Occipital lobe (tissue), 2 donors: ENCODE measurements around the gene PAX7. TPM values are rescaled to one million over a fixed set of nuclear protein-coding genes. Genes with fewer than 3 reads are reported as not detected.
"Not testable (repeated sequence)": the region's sequence is repeated elsewhere in the genome, so short reads cannot be mapped to it uniquely, and the experiment has no call there.

Experiments used
- DNase-seq: peaks from one replicate; lab custom pipeline; 2025; lab: John Stamatoyannopoulos, UW
- total RNA-seq: library from RNA; depleted of rRNA; stranded (reverse); fragments of >200 nt; gene quantifications from one replicate; pipeline ENCODE4 v1.2.3, GENCODE V29; 2014

The PAX7 gene
- total RNA-seq, 1 donor from 2014 or later = not detected

GRCh38 chr1:18752409-18752808, 121.8 kb downstream of the PAX7 start:
- DNase-seq = no peak

- no peak for DNase-seq
These were observed 129.5 kb downstream of the PAX7 start for GRCh38 chr1:18760156-18760555.

- DNase-seq = no peak
These were observed 131.5 kb downstream of the PAX7 start for GRCh38 chr1:18761948-18762840.

GRCh38 chr1:18764362-18764761, 133.7 kb downstream of the PAX7 start:
- no peak for DNase-seq

- no peak for DNase-seq
These were observed 135.1 kb downstream of the PAX7 start for GRCh38 chr1:18765725-18766124.

- DNase-seq = no peak
These were observed 135.7 kb downstream of the PAX7 start for GRCh38 chr1:18766328-18766727.

- not testable (repeated sequence) for DNase-seq
These were observed 136.9 kb downstream of the PAX7 start for GRCh38 chr1:18767576-18767975.

GRCh38 chr1:18768086-18768485, 137.4 kb downstream of the PAX7 start:
- DNase-seq = no peak

GRCh38 chr1:18769140-18769539, 138.5 kb downstream of the PAX7 start:
- no peak for DNase-seq

GRCh38 chr1:18770799-18771198, 140.2 kb downstream of the PAX7 start:
- DNase-seq = no peak

GRCh38 chr1:18773753-18774152, 143.1 kb downstream of the PAX7 start:
- DNase-seq = no peak

- DNase-seq = no peak
These were observed 144.7 kb downstream of the PAX7 start for GRCh38 chr1:18775341-18775740.

- no peak for DNase-seq
These were observed 146.1 kb downstream of the PAX7 start for GRCh38 chr1:18776777-18777176.

GRCh38 chr1:18778437-18778836, 147.8 kb downstream of the PAX7 start:
- DNase-seq = no peak

GRCh38 chr1:18781031-18781430, 150.4 kb downstream of the PAX7 start:
- no peak for DNase-seq

- no peak for DNase-seq
These were observed 153.2 kb downstream of the PAX7 start for GRCh38 chr1:18783705-18784481.

GRCh38 chr1:18784482-18784831, 153.8 kb downstream of the PAX7 start:
- DNase-seq = no peak

GRCh38 chr1:18786149-18786548, 155.5 kb downstream of the PAX7 start:
- DNase-seq = no peak

- DNase-seq = no peak
These were observed 157.3 kb downstream of the PAX7 start for GRCh38 chr1:18787825-18788385.

- no peak for DNase-seq
These were observed 158.6 kb downstream of the PAX7 start for GRCh38 chr1:18789246-18789645.

- no peak for DNase-seq
These were observed 162.1 kb downstream of the PAX7 start for GRCh38 chr1:18792747-18793146.

- DNase-seq = no peak
These were observed 162.5 kb downstream of the PAX7 start for GRCh38 chr1:18793164-18793563.
